ENCODE results near the gene C11orf87.

DNA sequence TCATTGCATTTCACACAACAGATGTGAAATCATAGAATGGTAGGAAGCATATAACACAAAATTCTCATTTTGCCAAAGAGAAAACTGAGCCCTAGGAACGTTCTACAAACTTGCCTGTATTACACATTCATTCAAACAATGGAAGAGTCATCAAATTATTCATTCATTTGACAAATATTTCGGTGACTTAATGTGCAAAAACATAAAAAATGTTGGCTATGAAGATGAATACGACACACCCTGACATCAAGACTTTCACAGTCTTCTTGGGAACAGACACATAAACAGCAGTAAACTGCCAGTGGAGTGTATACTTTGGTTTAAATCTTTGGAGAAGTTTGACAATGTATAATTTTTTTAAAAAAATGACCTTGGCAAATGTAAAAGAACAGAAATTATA is 20.4 kb upstream of the C11orf87 start:
- TF ChIP-seq KDM5A (IDR thresholded peaks at IDR 0.05; ENCODE audit: borderline replicate concordance, low read length) (no peak), POLR2A (IDR thresholded peaks at IDR 0.05; ENCODE audit: insufficient read depth in 1 of 2, low read depth in 2 of 2, low read length in 2 of 2) (no peak)
